Lower leg skin (tissue), 4 donors: ENCODE results near the gene FRRS1. TPM values are rescaled to one million over a fixed set of nuclear protein-coding genes. Genes with fewer than 3 reads are reported as not detected.
A peak's percentile ranks its signal among the peaks of the same experiment; 100 is the strongest.

Experiments
- DNase-seq, 2 donors: peaks; one replicate each; pipeline ENCODE4 v3.0.0-alpha.2; 2019; ENCODE audit warnings: low spot score in 2 of 2
- H3K4me3 ChIP-seq: fragments of 200-600 bp; sonication (generic); 2 replicates; pipeline ENCODE4 v1.5.1; 2017; ENCODE audit warnings: mild to moderate bottlenecking, low read depth; ENCODE audit not compliant: poor library complexity, severe bottlenecking
- CTCF ChIP-seq, 3 donors: fragments of 450-650 bp; IDR thresholded peaks; one replicate each; pipeline ENCODE4 v1.5.1; 2016; ENCODE audit warnings: antibody characterized with exemption in 3 of 3, mild to moderate bottlenecking in 3 of 3, moderate library complexity in 2 of 3
- POLR2A ChIP-seq, 2 donors: fragments of 450-650 bp; IDR thresholded peaks; one replicate each; pipeline ENCODE4 v1.6.1; 2016 to 2017; ENCODE audit warnings: antibody characterized with exemption in 2 of 2, mild to moderate bottlenecking in 1 of 2, moderate library complexity in 1 of 2
- WGBS, 2 donors: methylation state at CpG; one replicate each; pipeline ENCODE4 v1.1.5; 2018; 5-methylcytosine and 5-hydroxymethylcytosine counted together
- intact Hi-C: fragments of 100-400 bp; cut with DNase I; formaldehyde crosslinking; loops from one replicate; pipeline ENCODE4 v1.15.0; 2023; ENCODE audit warnings: low total_unique reads
- total RNA-seq, 4 donors: library from RNA; depleted of rRNA; stranded (reverse); fragments of >200 nt; gene quantifications; one replicate each; pipeline ENCODE4 v1.1.0, GENCODE V29; 2016

Gene FRRS1
- 10 to 100 TPM; 25.0 to 37.1 (median 28.2) TPM for total RNA-seq

GRCh38 chr1:99766378-99766800, at the start of gene FRRS1:
TSS of gene FRRS1 (minus strand) at chr1:99766635. CDS start at chr1:99748768, 17,867 bp downstream.
- peak; percentile 83 to 86 for DNase-seq
- 1 to 2% methylated on average over 10 of the region's 10 CpGs for WGBS, 2 donors
- peak within 1 kb of the TSS; percentile 41 for H3K4me3 ChIP-seq
- TF ChIP-seq POLR2A (IDR thresholded peaks at IDR 0.05) = no peak
- intact Hi-C loops = no loop called here

DNA sequence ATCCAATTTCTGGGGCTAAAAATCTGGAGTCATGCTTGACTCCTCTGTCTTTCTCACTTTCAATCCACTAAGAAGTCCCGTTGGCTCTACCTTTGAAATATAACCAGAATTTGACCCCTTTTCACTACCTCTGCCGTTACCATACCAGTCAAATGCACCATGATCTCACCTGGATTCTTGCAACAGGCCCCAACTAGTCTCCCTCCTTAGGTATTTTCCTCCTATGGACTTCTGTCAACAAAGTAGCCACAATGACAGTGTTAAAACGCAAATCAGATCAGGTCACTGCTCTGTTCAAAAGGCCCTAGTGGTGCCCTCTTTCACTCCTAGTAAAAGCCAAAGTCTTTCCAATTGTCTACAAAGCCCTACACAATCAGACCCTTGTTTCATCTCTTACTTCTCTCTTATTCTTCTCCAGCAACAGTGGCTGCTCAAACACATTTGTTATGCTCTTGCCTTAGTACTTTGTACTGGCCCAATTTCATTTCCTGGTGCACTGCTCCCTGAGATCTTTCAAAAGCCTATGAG, 48.0 kb upstream of the FRRS1 start:
- DNase-seq = no peak
- H3K4me3 ChIP-seq = no peak overlapping the region
- intact Hi-C loops = no loop called here
- 76 to 80% methylated on average over 3 of the region's 3 CpGs for WGBS, 2 donors
- TF ChIP-seq POLR2A (IDR thresholded peaks at IDR 0.05) (no peak), CTCF (IDR thresholded peaks at IDR 0.05) (no peak)

DNA sequence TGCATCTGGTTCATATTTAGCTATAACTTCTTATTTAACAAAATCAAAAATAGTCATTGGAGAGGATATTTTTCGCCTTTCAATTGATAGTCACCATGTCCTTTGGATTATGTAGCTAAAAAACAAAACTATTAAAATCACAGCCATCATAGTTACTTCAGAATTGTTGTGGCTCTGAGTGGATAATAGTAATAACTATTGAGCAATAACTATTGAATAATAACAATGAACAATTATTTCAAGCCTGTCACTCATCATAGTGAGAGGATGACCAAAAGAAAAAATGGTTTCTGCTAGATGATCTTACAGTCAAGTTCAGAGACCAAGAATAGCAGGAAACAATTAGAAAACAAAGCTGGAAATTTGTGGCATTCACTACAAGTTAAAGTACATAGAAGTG, 45.3 kb upstream of the FRRS1 start:
- WGBS, 2 donors = 92 to 96% methylated on average over 1 of the region's 1 CpG
- TF ChIP-seq POLR2A (IDR thresholded peaks at IDR 0.05) = no peak
- TF ChIP-seq CTCF (IDR thresholded peaks at IDR 0.05) = no peak
- no peak overlapping the region for H3K4me3 ChIP-seq
- intact Hi-C loops = no loop called here
- no peak for DNase-seq

DNA sequence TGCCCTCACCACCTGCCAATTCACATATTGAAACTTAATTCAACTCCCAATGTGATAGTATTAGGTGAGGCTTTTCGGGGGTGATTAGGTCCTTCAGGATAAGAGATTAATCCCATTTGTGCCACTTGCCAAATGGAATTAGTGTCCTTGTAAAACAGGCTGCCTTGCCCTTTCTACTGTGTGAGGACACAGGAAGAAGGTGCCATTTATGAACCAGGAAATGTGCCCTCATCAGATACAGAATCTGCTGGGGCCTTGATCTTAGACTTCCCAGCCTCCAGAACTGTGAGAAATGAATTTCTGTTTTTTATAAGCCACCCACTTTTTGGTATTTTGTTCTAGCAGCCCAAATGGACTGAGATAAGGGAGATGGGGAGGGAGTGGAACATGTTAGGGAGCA, 44.6 kb upstream of the FRRS1 start:
- TF ChIP-seq POLR2A (IDR thresholded peaks at IDR 0.05) (no peak), CTCF (IDR thresholded peaks at IDR 0.05) (no peak)
- DNase-seq = no peak
- intact Hi-C loops = no loop called here
- 91 to 94% methylated on average over 1 of the region's 1 CpG for whole genome bisulfite sequencing, 2 donors
- no peak overlapping the region for H3K4me3 ChIP-seq

DNA sequence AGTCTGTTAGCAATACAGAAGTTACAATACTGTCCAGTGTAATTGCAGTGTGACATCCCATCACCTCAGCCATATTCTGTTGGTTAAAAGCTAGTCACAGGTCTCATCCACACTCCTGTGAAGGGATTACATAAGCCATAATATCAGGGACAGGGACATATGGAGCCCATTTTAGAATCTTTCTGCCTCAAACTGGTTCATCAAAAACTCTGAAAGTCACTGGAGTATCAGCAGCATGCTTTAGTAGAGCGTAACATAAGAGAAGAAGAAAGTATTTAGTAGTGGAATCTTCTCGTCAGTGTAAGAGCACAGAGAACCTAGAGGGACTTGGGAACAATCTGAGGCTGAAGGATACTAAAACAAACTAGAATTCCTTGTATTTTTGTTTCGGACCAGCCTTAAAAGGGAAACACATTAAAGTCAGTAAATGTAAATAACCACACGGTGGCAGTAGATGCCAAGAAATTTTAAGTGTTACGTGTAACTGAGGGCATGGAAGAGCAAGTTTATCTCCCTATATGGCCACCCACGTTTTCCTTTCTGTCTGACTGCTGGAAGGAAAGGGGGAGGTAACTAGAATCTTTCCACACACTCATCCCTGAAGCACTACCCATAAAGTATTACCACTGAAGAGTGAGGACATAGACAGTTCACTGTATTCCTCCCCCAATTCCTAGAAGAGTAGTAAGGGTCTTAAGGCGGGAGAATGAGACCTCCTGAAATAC, 42.1 kb upstream of the FRRS1 start:
- peak in 1 of 2 donors; percentile 46 for DNase-seq
- peak in 1 of 3 donors; percentile 33 for TF ChIP-seq CTCF (IDR thresholded peaks at IDR 0.05)
- no peak for TF ChIP-seq POLR2A (IDR thresholded peaks at IDR 0.05)
- 7 to 8% methylated on average over 7 of the region's 7 CpGs for WGBS, 2 donors
- no peak overlapping the region for H3K4me3 ChIP-seq
- intact Hi-C loops = loop anchor here (10.0 kb wide), 1 partner anchor 656 kb away; no protein-coding TSS in a partner anchor

DNA sequence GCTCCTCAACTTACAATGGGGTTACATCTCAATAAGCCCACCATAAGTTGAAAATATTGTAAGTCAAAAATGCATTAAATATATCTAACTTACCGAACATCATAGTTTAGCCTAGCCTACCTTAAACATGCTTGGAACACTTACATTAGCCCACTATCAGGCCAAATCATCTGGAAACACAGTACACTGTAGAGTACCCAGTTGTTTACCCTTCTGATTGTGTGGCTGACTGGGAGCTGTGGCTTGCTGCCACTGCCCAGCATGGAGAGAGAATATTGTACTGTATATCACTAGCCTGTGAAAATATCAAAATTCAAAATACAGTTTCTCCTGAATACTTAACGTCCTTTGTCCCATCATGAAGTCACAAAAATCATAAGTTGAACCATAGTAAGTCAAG, 40.4 kb upstream of the FRRS1 start:
- TF ChIP-seq POLR2A (IDR thresholded peaks at IDR 0.05) (no peak), CTCF (IDR thresholded peaks at IDR 0.05) (no peak)
- DNase-seq = no peak
- intact Hi-C loops = loop anchor here (10.0 kb wide), 1 partner anchor 658 kb away; no protein-coding TSS in a partner anchor
- WGBS, 2 donors = 82 to 83% methylated on average over 2 of the region's 2 CpGs
- H3K4me3 ChIP-seq = no peak overlapping the region
